GM23338 (cell line): ENCODE data around the gene EVC. TPM values are rescaled to one million over a fixed set of nuclear protein-coding genes. Genes with fewer than 3 reads are reported as not detected.

Source experiments
- ATAC-seq: fragments of 200-7000 bp; cut with Tn5 transposase; 3 replicates; pipeline ENCODE4 v1.9.1; 2020
- DNase-seq: peaks from one replicate; pipeline ENCODE4 v3.0.0-alpha.2; 2015; ENCODE audit warnings: low spot score
- H2AFZ ChIP-seq: fragments of 200-600 bp; sonication (generic); 2 replicates; pipeline ENCODE4 v1.8.0; 2016; ENCODE audit warnings: antibody characterized with exemption, mild to moderate bottlenecking, moderate library complexity
- H3F3A ChIP-seq: fragments of 200-600 bp; sonication (generic); replicated peaks from 2 replicates; pipeline ENCODE4 v1.8.0; 2017; ENCODE audit warnings: antibody characterized with exemption, mixed run types, low read depth
- H3K27ac ChIP-seq: fragments of 200-600 bp; sonication (generic); 2 replicates; pipeline ENCODE4 v1.6.1; 2016; ENCODE audit warnings: low read depth
- H3K27me3 ChIP-seq: fragments of 200-600 bp; sonication (generic); 2 replicates; pipeline ENCODE4 v1.8.0; 2016; ENCODE audit warnings: mild to moderate bottlenecking, mixed run types, moderate library complexity; ENCODE audit not compliant: insufficient read depth
- H3K36me3 ChIP-seq: fragments of 200-600 bp; sonication (generic); 2 replicates; pipeline ENCODE4 v1.8.0; 2016; ENCODE audit warnings: mild to moderate bottlenecking; ENCODE audit not compliant: insufficient read depth
- H3K4me1 ChIP-seq: fragments of 200-600 bp; sonication (generic); 2 replicates; pipeline ENCODE4 v1.8.0; 2016; ENCODE audit warnings: mild to moderate bottlenecking, moderate library complexity; ENCODE audit not compliant: insufficient read depth
- H3K4me2 ChIP-seq: fragments of 200-600 bp; sonication (generic); 2 replicates; pipeline ENCODE4 v1.7.1; 2017; ENCODE audit warnings: mixed run types
- H3K4me3 ChIP-seq: fragments of 200-600 bp; sonication (generic); 2 replicates; pipeline ENCODE4 v1.6.1; 2016; ENCODE audit warnings: mixed run types
- H3K79me2 ChIP-seq: fragments of 200-600 bp; sonication (generic); replicated peaks from 2 replicates; pipeline ENCODE4 v1.8.0; 2017; ENCODE audit warnings: mild to moderate bottlenecking; ENCODE audit not compliant: insufficient read depth
- H3K9me2 ChIP-seq: fragments of 200-600 bp; sonication (generic); 2 replicates; pipeline ENCODE4 v1.8.0; 2017; ENCODE audit not compliant: insufficient read depth
- H4K20me1 ChIP-seq: fragments of 200-600 bp; sonication (generic); replicated peaks from 2 replicates; pipeline ENCODE4 v1.8.0; 2017; ENCODE audit warnings: mild to moderate bottlenecking; ENCODE audit not compliant: insufficient read depth
- H3K27ac Mint-ChIP-seq: 2 replicates; pipeline ENCODE4 v1.8.0; 2020; ENCODE audit warnings: inconsistent platforms, mild to moderate bottlenecking, moderate library complexity, mixed read lengths
- H3K27me3 Mint-ChIP-seq: 3 replicates; pipeline ENCODE4 v1.8.0; 2022; ENCODE audit warnings: low read depth, mild to moderate bottlenecking, moderate library complexity, mixed read lengths, inconsistent platforms; ENCODE audit not compliant: insufficient read depth, poor library complexity
- H3K36me3 Mint-ChIP-seq: 3 replicates; pipeline ENCODE4 v1.8.0; 2021; ENCODE audit warnings: low read depth, mild to moderate bottlenecking, inconsistent platforms, moderate library complexity, mixed read lengths
- H3K4me1 Mint-ChIP-seq: 3 replicates; pipeline ENCODE4 v1.8.0; 2020; ENCODE audit warnings: mild to moderate bottlenecking, inconsistent platforms, mixed read lengths
- H3K4me3 Mint-ChIP-seq: 3 replicates; pipeline ENCODE4 v1.8.0; 2021; ENCODE audit warnings: moderate library complexity, mild to moderate bottlenecking, inconsistent platforms, mixed read lengths
- H3K9me3 Mint-ChIP-seq: 3 replicates; pipeline ENCODE4 v1.8.0; 2020; ENCODE audit warnings: moderate library complexity, mild to moderate bottlenecking, inconsistent platforms, mixed read lengths
- EZH2phosphoT487 ChIP-seq: fragments of 200-600 bp; sonication (generic); IDR thresholded peaks from one replicate; pipeline ENCODE4 v1.8.1; 2018; ENCODE audit warnings: antibody characterized with exemption; ENCODE audit not compliant: unreplicated experiment
- JUNB ChIP-seq: IDR thresholded peaks from one replicate; pipeline ENCODE4 v1.6.1; 2016; ENCODE audit warnings: antibody characterized with exemption; ENCODE audit not compliant: unreplicated experiment
- NANOG ChIP-seq: IDR thresholded peaks from 2 replicates; pipeline ENCODE4 v1.6.1; 2016; ENCODE audit warnings: antibody characterized with exemption, borderline replicate concordance
- STAT1 ChIP-seq: IDR thresholded peaks from one replicate; pipeline ENCODE4 v1.6.1; 2016; ENCODE audit warnings: antibody characterized with exemption; ENCODE audit not compliant: unreplicated experiment
- polyA plus RNA-seq: library from polyadenylated mRNA; unstranded; fragments of >200 nt; fragmentation: Nextera tagmentation; extraction: Ambion mirVana; gene quantifications from 2 replicates; pipeline ENCODE4 v1.2.1, GENCODE V29; 2016
- total RNA-seq: library from RNA; depleted of rRNA; stranded (reverse); fragments of >200 nt; shearing (Covaris generic); gene quantifications from 2 replicates; pipeline ENCODE4 v1.2.3, GENCODE V29; 2014
- TF ChIP-seq, protein P1 (sequence below), 2 experiments: fragments of 200-600 bp in 1 of 2; sonication (generic) in 1 of 2; conservative IDR thresholded peaks; 2 replicates each; pipeline versions ENCODE4 v1.5.1 to v1.6.1; 2016 to 2017; ENCODE audit warnings: antibody characterized with exemption in 2 of 2, low read depth in 2 of 2, mild to moderate bottlenecking in 2 of 2, moderate library complexity in 1 of 2
- TF ChIP-seq, protein P2 (sequence below): fragments of 250-450 bp; sonication (Bioruptor Pico); IDR thresholded peaks from 2 replicates; pipeline ENCODE4 v1.5.0; 2020; ENCODE audit warnings: mild to moderate bottlenecking, moderate library complexity
- TF ChIP-seq, protein P3 (sequence below): IDR thresholded peaks from one replicate; pipeline ENCODE4 v1.6.1; 2018; ENCODE audit warnings: antibody characterized with exemption; ENCODE audit not compliant: unreplicated experiment

EVC gene
- total and polyA plus RNA-seq, 2 experiments from 2014 or later: 1.7 to 12.8 TPM

DNA sequence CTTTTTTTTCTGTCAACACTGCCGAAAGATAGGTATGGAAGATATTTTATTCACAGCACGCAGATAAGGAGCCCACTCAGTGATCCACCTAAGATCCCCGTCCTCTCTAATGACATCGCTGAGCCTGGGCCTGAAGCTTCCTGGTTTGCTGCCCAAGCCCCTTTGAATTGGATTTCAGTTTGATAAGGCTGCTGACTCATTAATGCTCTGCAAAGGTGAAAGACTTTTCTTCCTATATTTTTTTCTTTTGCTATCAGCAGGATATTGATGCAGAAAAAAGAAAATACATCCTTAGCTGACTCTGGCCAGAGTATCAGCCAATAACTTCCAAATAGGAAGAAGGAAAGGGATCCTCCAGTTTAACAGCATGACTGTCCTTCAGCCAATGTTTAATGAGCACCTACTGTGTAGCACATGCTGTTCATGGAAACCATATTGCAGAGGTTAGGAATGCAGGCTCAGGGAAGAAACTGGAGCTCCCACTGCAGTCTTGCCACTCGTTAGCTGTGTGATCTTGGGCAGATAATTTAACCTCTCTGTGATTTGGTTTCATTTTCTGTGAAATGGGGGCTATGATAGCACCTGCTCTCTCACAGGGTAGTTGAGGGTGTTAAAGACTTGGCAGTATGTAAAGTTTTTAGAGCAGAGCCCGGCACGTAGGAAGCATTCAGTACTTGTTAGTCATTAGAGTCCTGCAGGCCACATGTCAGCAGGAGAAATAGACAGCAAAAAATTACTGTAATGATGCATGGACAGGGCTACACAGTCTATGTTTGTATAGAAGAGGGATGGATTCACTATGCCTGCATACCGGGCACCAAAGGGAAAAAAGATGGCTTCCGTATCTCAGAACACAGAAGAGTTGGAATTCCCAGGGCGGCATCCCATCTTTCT, 39.3 kb downstream of the EVC start:
- H3K4me2 ChIP-seq: no peak overlapping the region

More for the DNA sequence above, 39.3 kb downstream of the EVC start:
- Mint-ChIP-seq H3K27me3 (peaks cover 14% of the 10 kb centered on the region), H3K36me3 (peaks cover 44% of the 10 kb centered on the region), H3K27ac (no peak overlapping the region), H3K4me1 (peaks cover 37% of the 10 kb centered on the region), H3K9me3 (no peaks in the 10 kb centered on the region), H3K4me3 (no peak overlapping the region)
- H3K27me3 ChIP-seq: no peaks in the 10 kb centered on the region
- H3K36me3 ChIP-seq: no peaks in the 10 kb centered on the region; the same call in 1 of the 2 replicates
- no peak overlapping the region for H3K27ac ChIP-seq
- no peaks in the 10 kb centered on the region for H3K9me2 ChIP-seq
- ATAC-seq (no peak), DNase-seq (no peak)
- H4K20me1 ChIP-seq: no peaks in the 10 kb centered on the region
- TF ChIP-seq, protein P1, sequence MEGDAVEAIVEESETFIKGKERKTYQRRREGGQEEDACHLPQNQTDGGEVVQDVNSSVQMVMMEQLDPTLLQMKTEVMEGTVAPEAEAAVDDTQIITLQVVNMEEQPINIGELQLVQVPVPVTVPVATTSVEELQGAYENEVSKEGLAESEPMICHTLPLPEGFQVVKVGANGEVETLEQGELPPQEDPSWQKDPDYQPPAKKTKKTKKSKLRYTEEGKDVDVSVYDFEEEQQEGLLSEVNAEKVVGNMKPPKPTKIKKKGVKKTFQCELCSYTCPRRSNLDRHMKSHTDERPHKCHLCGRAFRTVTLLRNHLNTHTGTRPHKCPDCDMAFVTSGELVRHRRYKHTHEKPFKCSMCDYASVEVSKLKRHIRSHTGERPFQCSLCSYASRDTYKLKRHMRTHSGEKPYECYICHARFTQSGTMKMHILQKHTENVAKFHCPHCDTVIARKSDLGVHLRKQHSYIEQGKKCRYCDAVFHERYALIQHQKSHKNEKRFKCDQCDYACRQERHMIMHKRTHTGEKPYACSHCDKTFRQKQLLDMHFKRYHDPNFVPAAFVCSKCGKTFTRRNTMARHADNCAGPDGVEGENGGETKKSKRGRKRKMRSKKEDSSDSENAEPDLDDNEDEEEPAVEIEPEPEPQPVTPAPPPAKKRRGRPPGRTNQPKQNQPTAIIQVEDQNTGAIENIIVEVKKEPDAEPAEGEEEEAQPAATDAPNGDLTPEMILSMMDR (conservative IDR thresholded peaks at IDR 0.05; ENCODE audit: low read depth in 2 of 2): no peak
- TF ChIP-seq EZH2phosphoT487: no peak
- TF ChIP-seq, protein P2, sequence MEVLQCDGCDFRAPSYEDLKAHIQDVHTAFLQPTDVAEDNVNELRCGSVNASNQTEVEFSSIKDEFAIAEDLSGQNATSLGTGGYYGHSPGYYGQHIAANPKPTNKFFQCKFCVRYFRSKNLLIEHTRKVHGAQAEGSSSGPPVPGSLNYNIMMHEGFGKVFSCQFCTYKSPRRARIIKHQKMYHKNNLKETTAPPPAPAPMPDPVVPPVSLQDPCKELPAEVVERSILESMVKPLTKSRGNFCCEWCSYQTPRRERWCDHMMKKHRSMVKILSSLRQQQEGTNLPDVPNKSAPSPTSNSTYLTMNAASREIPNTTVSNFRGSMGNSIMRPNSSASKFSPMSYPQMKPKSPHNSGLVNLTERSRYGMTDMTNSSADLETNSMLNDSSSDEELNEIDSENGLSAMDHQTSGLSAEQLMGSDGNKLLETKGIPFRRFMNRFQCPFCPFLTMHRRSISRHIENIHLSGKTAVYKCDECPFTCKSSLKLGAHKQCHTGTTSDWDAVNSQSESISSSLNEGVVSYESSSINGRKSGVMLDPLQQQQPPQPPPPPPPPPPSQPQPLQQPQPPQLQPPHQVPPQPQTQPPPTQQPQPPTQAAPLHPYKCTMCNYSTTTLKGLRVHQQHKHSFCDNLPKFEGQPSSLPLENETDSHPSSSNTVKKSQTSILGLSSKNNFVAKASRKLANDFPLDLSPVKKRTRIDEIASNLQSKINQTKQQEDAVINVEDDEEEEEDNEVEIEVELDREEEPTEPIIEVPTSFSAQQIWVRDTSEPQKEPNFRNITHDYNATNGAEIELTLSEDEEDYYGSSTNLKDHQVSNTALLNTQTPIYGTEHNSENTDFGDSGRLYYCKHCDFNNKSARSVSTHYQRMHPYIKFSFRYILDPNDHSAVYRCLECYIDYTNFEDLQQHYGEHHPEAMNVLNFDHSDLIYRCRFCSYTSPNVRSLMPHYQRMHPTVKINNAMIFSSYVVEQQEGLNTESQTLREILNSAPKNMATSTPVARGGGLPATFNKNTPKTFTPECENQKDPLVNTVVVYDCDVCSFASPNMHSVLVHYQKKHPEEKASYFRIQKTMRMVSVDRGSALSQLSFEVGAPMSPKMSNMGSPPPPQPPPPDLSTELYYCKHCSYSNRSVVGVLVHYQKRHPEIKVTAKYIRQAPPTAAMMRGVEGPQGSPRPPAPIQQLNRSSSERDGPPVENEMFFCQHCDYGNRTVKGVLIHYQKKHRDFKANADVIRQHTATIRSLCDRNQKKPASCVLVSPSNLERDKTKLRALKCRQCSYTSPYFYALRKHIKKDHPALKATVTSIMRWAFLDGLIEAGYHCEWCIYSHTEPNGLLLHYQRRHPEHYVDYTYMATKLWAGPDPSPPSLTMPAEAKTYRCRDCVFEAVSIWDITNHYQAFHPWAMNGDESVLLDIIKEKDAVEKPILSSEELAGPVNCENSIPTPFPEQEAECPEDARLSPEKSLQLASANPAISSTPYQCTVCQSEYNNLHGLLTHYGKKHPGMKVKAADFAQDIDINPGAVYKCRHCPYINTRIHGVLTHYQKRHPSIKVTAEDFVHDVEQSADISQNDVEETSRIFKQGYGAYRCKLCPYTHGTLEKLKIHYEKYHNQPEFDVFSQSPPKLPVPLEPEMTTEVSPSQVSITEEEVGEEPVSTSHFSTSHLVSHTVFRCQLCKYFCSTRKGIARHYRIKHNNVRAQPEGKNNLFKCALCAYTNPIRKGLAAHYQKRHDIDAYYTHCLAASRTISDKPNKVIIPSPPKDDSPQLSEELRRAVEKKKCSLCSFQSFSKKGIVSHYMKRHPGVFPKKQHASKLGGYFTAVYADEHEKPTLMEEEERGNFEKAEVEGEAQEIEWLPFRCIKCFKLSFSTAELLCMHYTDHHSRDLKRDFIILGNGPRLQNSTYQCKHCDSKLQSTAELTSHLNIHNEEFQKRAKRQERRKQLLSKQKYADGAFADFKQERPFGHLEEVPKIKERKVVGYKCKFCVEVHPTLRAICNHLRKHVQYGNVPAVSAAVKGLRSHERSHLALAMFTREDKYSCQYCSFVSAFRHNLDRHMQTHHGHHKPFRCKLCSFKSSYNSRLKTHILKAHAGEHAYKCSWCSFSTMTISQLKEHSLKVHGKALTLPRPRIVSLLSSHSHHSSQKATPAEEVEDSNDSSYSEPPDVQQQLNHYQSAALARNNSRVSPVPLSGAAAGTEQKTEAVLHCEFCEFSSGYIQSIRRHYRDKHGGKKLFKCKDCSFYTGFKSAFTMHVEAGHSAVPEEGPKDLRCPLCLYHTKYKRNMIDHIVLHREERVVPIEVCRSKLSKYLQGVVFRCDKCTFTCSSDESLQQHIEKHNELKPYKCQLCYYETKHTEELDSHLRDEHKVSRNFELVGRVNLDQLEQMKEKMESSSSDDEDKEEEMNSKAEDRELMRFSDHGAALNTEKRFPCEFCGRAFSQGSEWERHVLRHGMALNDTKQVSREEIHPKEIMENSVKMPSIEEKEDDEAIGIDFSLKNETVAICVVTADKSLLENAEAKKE (CRISPR knock-in tag): no peak
- no peak for TF ChIP-seq JUNB
- no peak for TF ChIP-seq NANOG
- no peak for TF ChIP-seq STAT1
- TF ChIP-seq, protein P3, sequence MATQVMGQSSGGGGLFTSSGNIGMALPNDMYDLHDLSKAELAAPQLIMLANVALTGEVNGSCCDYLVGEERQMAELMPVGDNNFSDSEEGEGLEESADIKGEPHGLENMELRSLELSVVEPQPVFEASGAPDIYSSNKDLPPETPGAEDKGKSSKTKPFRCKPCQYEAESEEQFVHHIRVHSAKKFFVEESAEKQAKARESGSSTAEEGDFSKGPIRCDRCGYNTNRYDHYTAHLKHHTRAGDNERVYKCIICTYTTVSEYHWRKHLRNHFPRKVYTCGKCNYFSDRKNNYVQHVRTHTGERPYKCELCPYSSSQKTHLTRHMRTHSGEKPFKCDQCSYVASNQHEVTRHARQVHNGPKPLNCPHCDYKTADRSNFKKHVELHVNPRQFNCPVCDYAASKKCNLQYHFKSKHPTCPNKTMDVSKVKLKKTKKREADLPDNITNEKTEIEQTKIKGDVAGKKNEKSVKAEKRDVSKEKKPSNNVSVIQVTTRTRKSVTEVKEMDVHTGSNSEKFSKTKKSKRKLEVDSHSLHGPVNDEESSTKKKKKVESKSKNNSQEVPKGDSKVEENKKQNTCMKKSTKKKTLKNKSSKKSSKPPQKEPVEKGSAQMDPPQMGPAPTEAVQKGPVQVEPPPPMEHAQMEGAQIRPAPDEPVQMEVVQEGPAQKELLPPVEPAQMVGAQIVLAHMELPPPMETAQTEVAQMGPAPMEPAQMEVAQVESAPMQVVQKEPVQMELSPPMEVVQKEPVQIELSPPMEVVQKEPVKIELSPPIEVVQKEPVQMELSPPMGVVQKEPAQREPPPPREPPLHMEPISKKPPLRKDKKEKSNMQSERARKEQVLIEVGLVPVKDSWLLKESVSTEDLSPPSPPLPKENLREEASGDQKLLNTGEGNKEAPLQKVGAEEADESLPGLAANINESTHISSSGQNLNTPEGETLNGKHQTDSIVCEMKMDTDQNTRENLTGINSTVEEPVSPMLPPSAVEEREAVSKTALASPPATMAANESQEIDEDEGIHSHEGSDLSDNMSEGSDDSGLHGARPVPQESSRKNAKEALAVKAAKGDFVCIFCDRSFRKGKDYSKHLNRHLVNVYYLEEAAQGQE: no peak
- no peaks in the 10 kb centered on the region for H3F3A ChIP-seq
- H3K4me1 ChIP-seq: peaks cover 22% of the 10 kb centered on the region
- no peak overlapping the region for H2AFZ ChIP-seq
- H3K4me3 ChIP-seq: no peak overlapping the region
- H3K79me2 ChIP-seq: no peaks in the 10 kb centered on the region
